SKM-1 treated with dmso at 0.1 percent for 144 hours (cell line): ENCODE data around the gene ZDHHC4.
"Not testable (repeated sequence)": the region's sequence is repeated elsewhere in the genome, so short reads cannot be mapped to it uniquely, and the experiment has no call there.

Experiments
- DNase-seq: peaks from one replicate; lab custom pipeline; 2025; ENCODE audit not compliant: unreplicated experiment; lab: John Stamatoyannopoulos, UW

ZDHHC4 gene

GRCh38 chr7:6559896-6560295 is 17.4 kb upstream of the ZDHHC4 start:
- DNase-seq = no peak

DNA sequence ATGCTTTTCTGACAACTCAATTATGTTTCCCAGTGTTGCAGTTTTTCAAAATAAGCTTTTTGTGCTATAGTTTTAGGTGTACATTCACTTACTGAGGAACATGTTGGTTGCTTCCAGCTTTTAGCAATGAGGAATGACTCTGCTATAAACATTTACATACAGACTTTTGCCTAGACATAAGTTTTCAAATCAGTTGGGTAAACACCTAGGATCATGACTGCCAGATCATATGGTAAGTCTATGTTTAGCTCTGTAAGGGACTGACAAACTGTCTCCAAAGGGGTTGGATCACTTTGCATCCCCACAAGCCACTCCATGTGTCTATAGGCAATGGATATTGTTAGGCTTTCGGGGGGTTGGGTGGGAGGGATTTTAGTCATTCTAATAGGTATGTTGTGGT is 15.1 kb upstream of the ZDHHC4 start:
- no peak for DNase-seq

DNA sequence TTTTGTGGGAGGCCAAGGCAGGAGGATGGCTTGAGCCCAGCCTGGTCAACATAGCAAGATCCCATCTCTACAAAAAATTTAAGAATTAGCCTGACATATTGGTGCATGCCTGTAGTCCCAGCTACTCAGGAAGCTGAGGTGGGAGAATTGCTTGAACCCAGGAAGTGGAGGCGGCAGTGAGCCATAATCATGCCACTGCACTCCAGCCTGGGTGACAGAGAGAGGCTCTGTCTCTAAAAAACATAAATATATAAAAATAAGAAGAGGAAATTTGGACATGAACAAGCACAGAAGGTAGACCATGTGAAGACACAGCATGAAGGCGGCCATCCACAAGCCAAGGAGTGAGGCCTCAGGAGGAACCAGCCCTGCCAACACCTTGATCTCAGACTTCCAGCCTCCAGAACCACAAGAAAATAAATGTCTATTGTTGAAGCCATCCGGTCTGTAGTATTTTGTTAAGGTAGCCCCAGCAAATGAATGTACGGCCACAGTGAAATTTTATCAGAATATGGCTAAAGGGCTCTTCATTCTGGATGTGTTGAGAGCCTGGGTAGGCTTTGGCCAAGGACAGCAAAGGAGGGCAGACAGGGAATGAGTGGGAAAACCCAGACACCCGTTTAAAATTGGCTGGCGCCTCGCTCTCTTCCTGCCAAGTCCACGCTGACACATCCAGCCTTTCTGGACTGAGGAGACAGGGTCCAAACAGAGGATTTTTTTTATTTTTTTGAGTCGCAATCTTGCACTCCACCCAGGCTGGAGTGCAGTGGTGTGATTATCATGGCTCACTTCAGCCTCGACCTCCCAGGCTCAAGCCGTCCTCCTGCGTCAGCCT is 13.1 kb upstream of the ZDHHC4 start:
- no peak for DNase-seq

GRCh38 chr7:6565655-6566054 is 11.6 kb upstream of the ZDHHC4 start:
- DNase-seq = no peak

DNA sequence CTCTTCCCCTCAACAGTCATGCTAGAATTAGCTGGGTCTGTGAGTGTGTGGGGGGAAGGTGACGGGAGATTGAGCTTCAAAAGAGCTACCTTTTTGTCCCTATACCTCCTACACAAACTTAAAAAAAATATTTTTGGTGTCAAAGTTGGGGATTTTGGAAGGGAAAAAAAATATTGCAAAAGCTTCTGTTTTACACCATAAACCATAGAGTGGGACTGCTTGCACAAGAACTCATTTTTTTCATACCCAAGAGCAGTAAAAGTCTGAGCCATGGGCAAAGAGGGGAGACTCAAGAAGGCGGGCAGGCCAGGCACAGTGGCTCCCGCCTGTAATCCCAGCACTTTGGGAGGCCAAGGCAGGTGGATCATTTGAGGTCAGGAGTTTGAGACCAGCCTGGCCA is 9.4 kb upstream of the ZDHHC4 start:
- DNase-seq = no peak

- no peak for DNase-seq
Measured at GRCh38 chr7:6571160-6571779, 6.0 kb upstream of the ZDHHC4 start.

DNA sequence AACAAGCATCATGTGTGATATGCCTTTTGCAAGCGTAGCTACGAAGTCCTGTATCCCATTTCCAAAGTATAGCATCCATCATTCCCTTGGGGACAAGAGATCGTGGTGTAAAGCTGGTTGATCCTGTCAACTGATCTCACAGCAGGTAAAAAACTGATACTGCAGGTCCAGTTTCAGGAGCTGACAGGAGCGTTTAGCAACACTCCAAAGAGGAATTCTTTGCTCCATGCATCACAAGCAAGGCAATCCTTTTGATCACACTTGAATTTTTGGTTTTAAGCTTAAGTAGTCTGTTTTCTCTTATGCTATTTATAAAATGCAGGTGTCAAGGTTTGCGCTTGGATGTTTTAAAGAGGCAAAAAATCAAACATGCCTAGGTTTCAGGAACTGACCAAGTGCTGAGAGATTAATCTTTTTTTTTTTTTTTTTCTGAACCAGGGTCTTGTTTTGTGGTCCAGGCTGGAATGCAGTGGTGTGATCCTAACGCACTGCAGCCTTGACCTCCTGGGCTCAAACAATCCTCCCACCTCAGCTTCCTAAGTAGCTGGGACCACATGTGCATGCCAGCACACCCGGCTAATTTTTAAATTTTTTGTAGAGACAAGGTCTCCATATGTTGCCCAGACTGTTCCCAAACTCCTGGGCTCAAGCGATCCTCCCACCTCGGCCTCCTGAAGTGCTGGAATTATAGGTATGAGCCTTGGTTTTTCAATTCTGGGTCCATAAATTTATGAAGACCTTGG is 1.8 kb upstream of the ZDHHC4 start:
- no peak for DNase-seq

- no peak for DNase-seq
Measured at GRCh38 chr7:6576024-6576866, 1.0 kb upstream of the ZDHHC4 start.

- DNase-seq = not testable (repeated sequence)
Measured at GRCh38 chr7:6576867-6577368, 336 bp upstream of the ZDHHC4 start.

GRCh38 chr7:6578114-6579084 is 1.1 kb downstream of the ZDHHC4 start:
- no peak for DNase-seq

- peak; percentile 32 for DNase-seq
Measured at GRCh38 chr7:6579446-6579845, 2.2 kb downstream of the ZDHHC4 start.

GRCh38 chr7:6585746-6586432 is 8.6 kb downstream of the ZDHHC4 start:
- not testable (repeated sequence) for DNase-seq

DNA sequence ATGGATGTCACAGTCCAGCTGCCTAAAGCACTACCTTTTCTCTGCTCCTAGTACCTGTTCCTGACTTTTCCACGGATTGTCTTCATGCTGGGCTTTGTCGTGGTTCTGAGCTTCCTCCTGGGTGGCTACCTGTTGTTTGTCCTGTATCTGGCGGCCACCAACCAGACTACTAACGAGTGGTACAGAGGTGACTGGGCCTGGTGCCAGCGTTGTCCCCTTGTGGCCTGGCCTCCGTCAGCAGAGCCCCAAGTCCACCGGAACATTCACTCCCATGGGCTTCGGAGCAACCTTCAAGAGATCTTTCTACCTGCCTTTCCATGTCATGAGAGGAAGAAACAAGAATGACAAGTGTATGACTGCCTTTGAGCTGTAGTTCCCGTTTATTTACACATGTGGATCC is 11.3 kb downstream of the ZDHHC4 start:
- DNase-seq = no peak

- DNase-seq = no peak
Measured at GRCh38 chr7:6589151-6589828, 12.0 kb downstream of the ZDHHC4 start.

DNA sequence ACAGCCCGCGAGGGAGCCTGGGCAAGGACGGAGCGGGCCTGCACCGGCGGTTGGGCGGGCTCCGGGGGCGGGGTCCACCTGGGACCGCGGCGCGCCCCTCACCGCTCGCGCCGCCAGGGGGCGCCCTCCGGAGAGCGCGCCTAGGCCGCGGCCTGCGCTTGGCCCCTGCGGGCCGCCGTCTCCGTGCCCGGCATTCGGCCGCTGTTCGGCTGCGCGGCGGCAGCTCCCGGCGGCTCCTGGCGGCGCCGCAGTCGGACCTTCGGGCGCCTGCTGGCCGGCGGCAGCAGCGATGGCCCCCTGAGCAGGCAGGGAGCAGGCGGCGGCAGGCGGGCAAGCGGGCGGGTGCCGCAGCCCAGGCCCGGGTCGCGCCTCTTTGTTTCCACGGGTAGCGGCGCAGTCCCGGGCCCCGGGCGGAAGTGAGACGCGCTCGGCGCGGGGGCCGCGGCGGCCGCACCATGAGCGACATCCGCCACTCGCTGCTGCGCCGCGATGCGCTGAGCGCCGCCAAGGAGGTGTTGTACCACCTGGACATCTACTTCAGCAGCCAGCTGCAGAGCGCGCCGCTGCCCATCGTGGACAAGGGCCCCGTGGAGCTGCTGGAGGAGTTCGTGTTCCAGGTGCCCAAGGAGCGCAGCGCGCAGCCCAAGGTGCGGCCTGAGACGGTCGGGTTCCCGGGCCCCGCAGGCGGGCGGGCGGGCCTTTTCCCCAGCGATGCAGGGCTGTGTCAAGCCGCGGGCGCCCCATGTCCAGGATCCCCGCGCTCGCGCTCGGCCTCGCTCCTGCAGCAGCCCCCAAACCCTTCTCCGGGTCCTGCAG is 12.8 kb downstream of the ZDHHC4 start, which contains the start of gene INTS15:
Gene INTS15, plus strand, starts transcription at position 193 of the 816 bp plus-strand sequence. Its CDS starts 263 bp downstream, at position 456.
- DNase-seq = peak; percentile 73

DNA sequence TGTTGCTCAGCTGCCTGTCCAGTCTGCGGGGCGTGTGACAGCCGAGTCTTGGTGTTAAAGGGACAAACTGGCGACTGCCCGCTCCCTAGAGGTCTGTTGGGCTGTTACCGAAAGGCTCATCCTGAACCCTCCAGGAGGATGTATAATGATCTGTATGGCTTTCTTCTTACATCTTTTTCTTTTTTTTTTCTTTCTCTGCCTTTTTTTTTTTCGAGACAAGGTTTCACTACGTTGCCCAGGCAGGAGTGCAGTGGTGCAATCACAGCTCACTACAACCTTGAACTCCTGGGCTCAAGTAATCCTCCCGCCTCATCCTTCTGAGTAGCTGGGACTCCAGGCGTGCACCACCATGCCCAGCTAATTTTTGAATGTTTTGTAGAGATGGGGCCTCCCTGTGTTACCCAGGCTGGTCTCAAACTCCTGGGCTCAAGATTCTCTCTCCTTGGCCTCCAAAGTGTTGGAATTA is 13.4 kb downstream of the ZDHHC4 start:
- DNase-seq = peak; percentile 37

- no peak for DNase-seq
Measured at GRCh38 chr7:6600093-6600492, 22.8 kb downstream of the ZDHHC4 start.
